ENCODE measurements around the gene EFNA5.

GRCh38 chr5:107541400-107541799 lies 129.3 kb downstream of the EFNA5 start:
- TF ChIP-seq CTCF (IDR thresholded peaks at IDR 0.05) (no peak), POLR2A (IDR thresholded peaks at IDR 0.05) (no peak), POLR2AphosphoS5 (IDR thresholded peaks at IDR 0.05) (no peak), EP300 (IDR thresholded peaks at IDR 0.05) (no peak)

Measured in gastroesophageal sphincter (tissue), 3 donors.